GM21529 (cell line): ENCODE results near the gene NSUN3.
"Not testable (repeated sequence)": the region's sequence is repeated elsewhere in the genome, so short reads cannot be mapped to it uniquely, and the experiment has no call there.

ENCODE experiments used
- ATAC-seq: cut with Tn5 transposase; IDR thresholded peaks from one replicate; pipeline ENCODE4 v1.9.1; 2021; ENCODE audit not compliant: unreplicated experiment

The NSUN3 gene

GRCh38 chr3:94066506-94067500 lies 3.9 kb downstream of the NSUN3 start:
- no peak for ATAC-seq

- ATAC-seq: no peak
These were observed 6.4 kb downstream of the NSUN3 start for GRCh38 chr3:94069194-94069813.

GRCh38 chr3:94070341-94070911 lies 7.6 kb downstream of the NSUN3 start:
- ATAC-seq: peak; percentile 63

- peak; percentile 67 for ATAC-seq
These were observed 8.9 kb downstream of the NSUN3 start for GRCh38 chr3:94071713-94072284.

GRCh38 chr3:94076055-94076454 lies 13.2 kb downstream of the NSUN3 start:
- no peak for ATAC-seq

- not testable (repeated sequence) for ATAC-seq
These were observed 17.7 kb downstream of the NSUN3 start for GRCh38 chr3:94080552-94080951.

GRCh38 chr3:94081884-94082283 lies 19.0 kb downstream of the NSUN3 start:
- no peak for ATAC-seq

- no peak for ATAC-seq
These were observed 19.6 kb downstream of the NSUN3 start for GRCh38 chr3:94082391-94082937.

GRCh38 chr3:94083261-94083660 lies 20.4 kb downstream of the NSUN3 start:
- ATAC-seq: peak; percentile 76

GRCh38 chr3:94089126-94089525 lies 26.3 kb downstream of the NSUN3 start:
- ATAC-seq: no peak

GRCh38 chr3:94092086-94092485 lies 29.2 kb downstream of the NSUN3 start:
- no peak for ATAC-seq

GRCh38 chr3:94093151-94093550 lies 30.3 kb downstream of the NSUN3 start:
- no peak for ATAC-seq

GRCh38 chr3:94095111-94095510 lies 32.2 kb downstream of the NSUN3 start:
- ATAC-seq: no peak

GRCh38 chr3:94098452-94098851 lies 35.6 kb downstream of the NSUN3 start:
- ATAC-seq: no peak

GRCh38 chr3:94099311-94099710 lies 36.5 kb downstream of the NSUN3 start:
- ATAC-seq: no peak

- ATAC-seq: no peak
These were observed 39.0 kb downstream of the NSUN3 start for GRCh38 chr3:94101860-94102259.

GRCh38 chr3:94106268-94106667 lies 43.4 kb downstream of the NSUN3 start:
- no peak for ATAC-seq

GRCh38 chr3:94110232-94110631 lies 47.4 kb downstream of the NSUN3 start:
- ATAC-seq: not testable (repeated sequence)

GRCh38 chr3:94110854-94111253 lies 48.0 kb downstream of the NSUN3 start:
- ATAC-seq: no peak

GRCh38 chr3:94114666-94115065 lies 51.8 kb downstream of the NSUN3 start:
- ATAC-seq: no peak

GRCh38 chr3:94115482-94115881 lies 52.6 kb downstream of the NSUN3 start:
- no peak for ATAC-seq
